Anterior cingulate cortex (tissue), 58 donors: ENCODE results near the gene TKFC.

Source experiments
- DNase-seq, 58 donors: peaks; one replicate each; lab custom pipeline; 2025; lab: John Stamatoyannopoulos, UW

Gene TKFC

GRCh38 chr11:61343792-61344745 lies 11.0 kb downstream of the TKFC start:
- no peak for DNase-seq

- peak in 10 of 58 donors; percentile 11 to 39 (median 19) for DNase-seq
Observed at GRCh38 chr11:61345170-61345610, 12.2 kb downstream of the TKFC start.

GRCh38 chr11:61345954-61346843 lies 13.2 kb downstream of the TKFC start:
- no peak for DNase-seq

GRCh38 chr11:61347916-61348461 lies 15.0 kb downstream of the TKFC start:
- no peak for DNase-seq

- no peak for DNase-seq
Observed at GRCh38 chr11:61349189-61349751, 16.2 kb downstream of the TKFC start.

GRCh38 chr11:61349916-61350315 lies 16.9 kb downstream of the TKFC start:
- no peak for DNase-seq

GRCh38 chr11:61350336-61350735 lies 17.3 kb downstream of the TKFC start:
- DNase-seq = no peak

GRCh38 chr11:61350803-61351202 lies 17.8 kb downstream of the TKFC start:
- no peak for DNase-seq

- DNase-seq = no peak
Observed at GRCh38 chr11:61352038-61352437, 19.0 kb downstream of the TKFC start.

GRCh38 chr11:61353131-61354067 lies 20.4 kb downstream of the TKFC start:
- no peak for DNase-seq

GRCh38 chr11:61354208-61354607 lies 21.2 kb downstream of the TKFC start:
- DNase-seq = no peak

GRCh38 chr11:61356706-61357105 lies 23.7 kb downstream of the TKFC start:
- DNase-seq = no peak

- peak in 4 of 58 donors; percentile 10 to 17 (median 14) for DNase-seq
Observed at GRCh38 chr11:61357233-61357893, 24.3 kb downstream of the TKFC start.

GRCh38 chr11:61357894-61358239 lies 24.8 kb downstream of the TKFC start:
- no peak for DNase-seq

- no peak for DNase-seq
Observed at GRCh38 chr11:61358566-61358965, 25.5 kb downstream of the TKFC start.

- DNase-seq = no peak
Observed at GRCh38 chr11:61359516-61359915, 26.5 kb downstream of the TKFC start.

GRCh38 chr11:61361237-61361740 lies 28.3 kb downstream of the TKFC start:
- DNase-seq = peak in 1 of 58 donors; percentile 43

GRCh38 chr11:61361741-61362541 lies 28.9 kb downstream of the TKFC start, which contains the start of the genes CYB561A3 and TMEM138:
Gene CYB561A3, minus strand, starts transcription at chr11:61361882. Its CDS starts 5,169 bp downstream, at chr11:61356713.
Gene TMEM138, plus strand, starts transcription at chr11:61362374. Its CDS starts 2,017 bp downstream, at chr11:61364391.
- DNase-seq = peak; percentile 81 to 98 (median 93)
